OCI-LY3 (cell line): ENCODE measurements around the gene DENND1A.

Experiments
- EZH2phosphoT487 ChIP-seq: fragments of 200-600 bp; shearing (Covaris generic); IDR thresholded peaks from 2 replicates; pipeline ENCODE4 v1.6.1; 2018; ENCODE audit warnings: antibody characterized with exemption, mixed run types, low read depth
- TF ChIP-seq, protein P1 (sequence below): fragments of 200-600, 300-600 bp; sonication (generic); IDR thresholded peaks from 2 replicates; pipeline ENCODE4 v1.5.1; 2014; ENCODE audit warnings: antibody characterized with exemption, low read length, low read depth

DNA sequence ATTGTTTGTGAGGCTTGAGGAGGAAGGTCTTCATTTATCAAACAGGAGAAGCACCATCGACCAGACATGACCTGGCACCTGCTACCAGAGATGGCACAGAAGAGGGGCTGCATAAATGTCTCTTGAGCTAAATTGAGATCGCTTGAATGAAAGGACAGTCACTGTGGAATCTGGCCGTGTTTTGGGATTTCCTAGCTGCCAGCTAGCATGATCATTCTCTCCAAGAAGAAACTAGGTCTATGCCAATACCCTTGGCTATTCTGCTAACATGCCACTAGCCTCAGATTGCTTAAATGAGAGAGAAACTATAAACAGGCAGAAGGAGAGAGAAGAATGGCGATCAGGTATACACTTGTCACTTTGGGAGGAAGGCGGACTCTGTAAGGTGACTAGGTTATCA lies 324.6 kb downstream of the DENND1A start:
- TF ChIP-seq, protein P1, sequence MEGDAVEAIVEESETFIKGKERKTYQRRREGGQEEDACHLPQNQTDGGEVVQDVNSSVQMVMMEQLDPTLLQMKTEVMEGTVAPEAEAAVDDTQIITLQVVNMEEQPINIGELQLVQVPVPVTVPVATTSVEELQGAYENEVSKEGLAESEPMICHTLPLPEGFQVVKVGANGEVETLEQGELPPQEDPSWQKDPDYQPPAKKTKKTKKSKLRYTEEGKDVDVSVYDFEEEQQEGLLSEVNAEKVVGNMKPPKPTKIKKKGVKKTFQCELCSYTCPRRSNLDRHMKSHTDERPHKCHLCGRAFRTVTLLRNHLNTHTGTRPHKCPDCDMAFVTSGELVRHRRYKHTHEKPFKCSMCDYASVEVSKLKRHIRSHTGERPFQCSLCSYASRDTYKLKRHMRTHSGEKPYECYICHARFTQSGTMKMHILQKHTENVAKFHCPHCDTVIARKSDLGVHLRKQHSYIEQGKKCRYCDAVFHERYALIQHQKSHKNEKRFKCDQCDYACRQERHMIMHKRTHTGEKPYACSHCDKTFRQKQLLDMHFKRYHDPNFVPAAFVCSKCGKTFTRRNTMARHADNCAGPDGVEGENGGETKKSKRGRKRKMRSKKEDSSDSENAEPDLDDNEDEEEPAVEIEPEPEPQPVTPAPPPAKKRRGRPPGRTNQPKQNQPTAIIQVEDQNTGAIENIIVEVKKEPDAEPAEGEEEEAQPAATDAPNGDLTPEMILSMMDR: no peak
- TF ChIP-seq EZH2phosphoT487: no peak
